B cell (primary cell): Measurements from ENCODE around the gene SH3TC1. TPM values are rescaled to one million over a fixed set of nuclear protein-coding genes. Genes with fewer than 3 reads are reported as not detected.

ENCODE experiments used
- ATAC-seq: fragments of 200-7000 bp; cut with Tn5 transposase; one replicate; pipeline ENCODE4 v1.10.0; 2021; ENCODE audit warnings: low read depth, mild to moderate bottlenecking, moderate number of reproducible peaks, moderate library complexity
- CTCF ChIA-PET: fragments of 350-600 bp; sonication (Branson Sonifier 250); formaldehyde crosslinking; loops from one replicate; lab custom pipeline; 2021; ENCODE audit warnings: antibody characterized with exemption, inconsistent platforms; lab: Charles Lee
- POLR2A ChIA-PET: fragments of 350-600 bp; sonication (Branson Sonifier 250); formaldehyde crosslinking; loops from one replicate; lab custom pipeline; 2021; ENCODE audit warnings: antibody characterized with exemption; lab: Charles Lee
- DNase-seq: peaks from one replicate; pipeline ENCODE4 v3.0.0; 2013
- H2AFZ ChIP-seq: 2 replicates; pipeline ENCODE4 v1.6.1; 2012; ENCODE audit warnings: mild to moderate bottlenecking, low read depth, low read length; ENCODE audit not compliant: insufficient read depth, poor library complexity, severe bottlenecking
- H3K27ac ChIP-seq, 2 donors: 1 replicate in 1 of 2; 2 replicates in 1 of 2; pipeline ENCODE4 v1.5.1; 2012 to 2013; ENCODE audit warnings: low read length in 2 of 2, mild to moderate bottlenecking in 2 of 2, moderate library complexity in 1 of 2
- H3K27me3 ChIP-seq, 4 experiments: fragments of 200-600 bp in 1 of 4; sonication (generic) in 1 of 4; replicated peaks in 1 of 4; 1 replicate in 2 of 4; 2 replicates in 2 of 4; pipeline versions ENCODE4 v1.6.1 to v1.7.0; 2013 to 2016; ENCODE audit warnings: low read length in 3 of 4, mild to moderate bottlenecking in 2 of 4, mixed read lengths in 1 of 4, moderate library complexity in 1 of 4; ENCODE audit not compliant: insufficient read depth in 4 of 4, control insufficient read depth in 3 of 4; ENCODE audit errors: control extremely low read depth in 1 of 4
- H3K36me3 ChIP-seq, 2 experiments: replicated peaks in 1 of 2; 1 replicate in 1 of 2; 2 replicates in 1 of 2; pipeline versions ENCODE4 v1.6.1 to v1.7.1; 2013; ENCODE audit warnings: low read length in 1 of 2; ENCODE audit not compliant: insufficient read depth in 2 of 2, control insufficient read depth in 1 of 2; ENCODE audit errors: control extremely low read depth in 1 of 2, extremely low read depth in 1 of 2
- H3K4me1 ChIP-seq, 2 donors: fragments of 200-600 bp in 1 of 2; sonication (generic) in 1 of 2; 1 replicate in 1 of 2; 2 replicates in 1 of 2; pipeline versions ENCODE4 v1.5.1 to v1.6.1; 2013 to 2017; ENCODE audit warnings: low read length in 2 of 2; ENCODE audit not compliant: control insufficient read depth in 2 of 2, insufficient read depth in 2 of 2
- H3K4me2 ChIP-seq: replicated peaks from 2 replicates; pipeline ENCODE3; 2012; ENCODE audit warnings: mild to moderate bottlenecking, low read depth, low read length; ENCODE audit not compliant: poor library complexity, severe bottlenecking
- H3K4me3 ChIP-seq, 5 experiments: fragments of 200-600 bp in 1 of 5; sonication (generic) in 1 of 5; 1 replicate in 3 of 5; 2 replicates in 2 of 5; pipeline versions ENCODE4 v1.5.1 to v1.7.0; 2011 to 2016; ENCODE audit warnings: low read length in 4 of 5, mild to moderate bottlenecking in 4 of 5, low read depth in 2 of 5, control low read depth in 1 of 5, moderate library complexity in 1 of 5; ENCODE audit not compliant: insufficient read depth in 1 of 5; ENCODE audit errors: control extremely low read depth in 1 of 5, extremely low read depth in 1 of 5
- H3K79me2 ChIP-seq: fragments of 200-600 bp; sonication (generic); one replicate; pipeline ENCODE4 v1.6.0; 2016; ENCODE audit warnings: low read length; ENCODE audit not compliant: control insufficient read depth, insufficient read depth
- H3K9ac ChIP-seq: fragments of 200-600 bp; sonication (generic); 2 replicates; pipeline ENCODE4 v1.6.1; 2017; ENCODE audit warnings: mild to moderate bottlenecking, low read length, moderate library complexity
- H3K9me3 ChIP-seq, 3 donors: one replicate each; pipeline versions ENCODE4 v1.6.1 to v1.7.1; 2013; ENCODE audit warnings: low read length in 2 of 3; ENCODE audit not compliant: control insufficient read depth in 2 of 3, insufficient read depth in 1 of 3; ENCODE audit errors: control extremely low read depth in 1 of 3
- H4K20me1 ChIP-seq: 2 replicates; pipeline ENCODE4 v1.6.0; 2012; ENCODE audit warnings: mild to moderate bottlenecking, low read length; ENCODE audit not compliant: insufficient read depth, control insufficient read depth, poor library complexity, severe bottlenecking
- H3K27ac Mint-ChIP-seq: one replicate; pipeline ENCODE4 v1.8.0; 2021; ENCODE audit warnings: mixed read lengths
- H3K27me3 Mint-ChIP-seq: one replicate; pipeline ENCODE4 v1.8.0; 2021; ENCODE audit warnings: mixed read lengths
- H3K4me1 Mint-ChIP-seq: one replicate; pipeline ENCODE4 v1.8.0; 2021; ENCODE audit warnings: mixed read lengths
- H3K4me3 Mint-ChIP-seq: one replicate; pipeline ENCODE4 v1.8.0; 2021; ENCODE audit warnings: mixed read lengths
- H3K9me3 Mint-ChIP-seq: one replicate; pipeline ENCODE4 v1.8.0; 2022; ENCODE audit warnings: mixed read lengths; ENCODE audit not compliant: insufficient read depth
- CTCF ChIP-seq: fragments of 200-600 bp; IDR thresholded peaks from one replicate; pipeline ENCODE4 v1.8.0; 2022; ENCODE audit warnings: antibody characterized with exemption, mild to moderate bottlenecking
- EZH2 ChIP-seq: IDR thresholded peaks from 2 replicates; pipeline ENCODE4 v1.6.1; 2012; ENCODE audit warnings: borderline replicate concordance, low read depth, mild to moderate bottlenecking, moderate library complexity, low read length; ENCODE audit not compliant: insufficient read depth, poor library complexity, severe bottlenecking
- WGBS: methylation state at CpG from one replicate; pipeline ENCODE4 v1.1.5; 2013; ENCODE audit warnings: missing lambda C conversion rate; ENCODE audit not compliant: insufficient coverage; 5-methylcytosine and 5-hydroxymethylcytosine counted together
- intact Hi-C: fragments of 100-400 bp; cut with micrococcal nuclease; formaldehyde crosslinking; loops from one replicate; pipeline ENCODE4 v1.10.0; 2022
- polyA plus RNA-seq: library from polyadenylated mRNA; depleted of rRNA; stranded (reverse); fragments of >200 nt; gene quantifications from 2 replicates; pipeline ENCODE4 v1.2.3, GENCODE V29; 2012
- total RNA-seq, 2 donors: library from RNA; stranded (reverse); fragments of 120-200 nt in 1 of 2; gene quantifications; 1 replicate in 1 of 2; 2 replicates in 1 of 2; pipeline versions ENCODE4 v1.2.3 to v1.2.4, GENCODE V29; 2013 to 2022

The SH3TC1 gene
- total and polyA plus RNA-seq, 2 donors (not counting 1 experiment from before 2014, with no cell fraction given) = 63.8 to 388 TPM

GRCh38 chr4:8268211-8268610 is 69.1 kb downstream of the SH3TC1 start:
- WGBS = 98% methylated on average over 6 of the region's 7 CpGs
- CTCF ChIA-PET = no interaction called here
- H3K4me3 ChIP-seq = no peak overlapping the region
- no peak overlapping the region for H3K27ac ChIP-seq
- no peak overlapping the region for H3K4me2 ChIP-seq
- Mint-ChIP-seq H3K9me3 (no peaks in the 10 kb centered on the region), H3K4me1 (no peaks in the 10 kb centered on the region), H3K4me3 (no peak overlapping the region), H3K27ac (no peak overlapping the region), H3K27me3 (peaks cover 45% of the 10 kb centered on the region)
- no peak for DNase-seq
- POLR2A ChIA-PET = no interaction called here
- no peak for TF ChIP-seq EZH2
- H3K79me2 ChIP-seq = no peaks in the 10 kb centered on the region
- intact Hi-C loops = no loop called here
- H3K36me3 ChIP-seq = no peaks in the 10 kb centered on the region
- no peak overlapping the region for H2AFZ ChIP-seq
- H3K27me3 ChIP-seq = peaks cover 0 to 19% (median 2%) of the 10 kb centered on the region in 4 experiments
- no peaks in the 10 kb centered on the region for H3K4me1 ChIP-seq
- no peaks in the 10 kb centered on the region for H3K9me3 ChIP-seq
- no peak overlapping the region for H3K9ac ChIP-seq
- H4K20me1 ChIP-seq = no peaks in the 10 kb centered on the region
- ATAC-seq = no peak

GRCh38 chr4:8268901-8269534 is 69.9 kb downstream of the SH3TC1 start:
- H3K27me3 Mint-ChIP-seq = peaks cover 39% of the 10 kb centered on the region
- no peak overlapping the region for H3K4me2 ChIP-seq
- WGBS = 86% methylated on average over 25 of the region's 25 CpGs

More at GRCh38 chr4:8268901-8269534, 69.9 kb downstream of the SH3TC1 start:
- Histone ChIP-seq H3K9me3 (no peaks in the 10 kb centered on the region), H3K27ac (no peak overlapping the region), H2AFZ (no peak overlapping the region), H3K27me3 (peaks cover 0 to 19% (median 2%) of the 10 kb centered on the region in 4 experiments), H3K9ac (no peak overlapping the region), H3K79me2 (no peaks in the 10 kb centered on the region), H3K4me3 (no peak overlapping the region), H3K36me3 (no peaks in the 10 kb centered on the region), H4K20me1 (no peaks in the 10 kb centered on the region), H3K4me1 (no peaks in the 10 kb centered on the region)
- CTCF ChIA-PET = no interaction called here
- no peak overlapping the region for H3K27ac Mint-ChIP-seq
- POLR2A ChIA-PET = no interaction called here
- DNase-seq (no peak), ATAC-seq (no peak)
- no peaks in the 10 kb centered on the region for H3K9me3 Mint-ChIP-seq
- no peaks in the 10 kb centered on the region for H3K4me1 Mint-ChIP-seq
- no peak overlapping the region for H3K4me3 Mint-ChIP-seq
- intact Hi-C loops = no loop called here
- TF ChIP-seq EZH2 (no peak), CTCF (no peak)
